Measurements from ENCODE around the gene RAMP3.
"Not testable (repeated sequence)": the region's sequence is repeated elsewhere in the genome, so short reads cannot be mapped to it uniquely, and the experiment has no call there.

The RAMP3 gene

DNA sequence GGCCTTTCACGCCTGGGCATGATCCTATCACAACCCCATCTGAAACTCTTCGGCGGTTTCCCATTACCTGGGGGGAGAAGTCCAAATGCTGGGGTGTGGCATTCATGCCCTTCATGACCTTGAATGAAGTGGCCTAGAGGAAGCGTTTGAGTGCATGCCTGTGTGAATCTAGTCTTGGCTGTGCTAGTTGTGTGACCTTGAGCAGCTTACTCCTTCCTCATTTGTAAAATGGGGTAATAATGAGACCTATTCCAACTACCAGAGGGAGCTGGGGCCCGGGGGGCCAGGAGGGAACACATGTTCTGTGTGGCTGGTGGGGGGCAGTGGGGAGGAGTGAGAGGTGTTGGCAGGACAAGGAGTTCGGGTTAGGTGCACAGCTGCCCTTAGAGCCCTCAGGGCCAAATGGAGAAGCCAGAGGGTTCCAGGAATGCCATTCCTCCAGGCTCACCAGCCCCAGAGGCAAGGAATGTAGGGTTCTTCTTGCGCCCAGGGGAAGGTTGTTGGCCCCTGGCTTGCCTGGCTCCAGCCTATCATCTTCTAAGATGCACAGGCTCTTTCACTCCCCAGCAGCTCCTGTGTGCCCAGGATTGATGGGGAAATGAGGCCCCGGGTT lies 24.8 kb upstream of the RAMP3 start:
- no peak for DNase-seq (ENCODE audit: low spot score)

DNA sequence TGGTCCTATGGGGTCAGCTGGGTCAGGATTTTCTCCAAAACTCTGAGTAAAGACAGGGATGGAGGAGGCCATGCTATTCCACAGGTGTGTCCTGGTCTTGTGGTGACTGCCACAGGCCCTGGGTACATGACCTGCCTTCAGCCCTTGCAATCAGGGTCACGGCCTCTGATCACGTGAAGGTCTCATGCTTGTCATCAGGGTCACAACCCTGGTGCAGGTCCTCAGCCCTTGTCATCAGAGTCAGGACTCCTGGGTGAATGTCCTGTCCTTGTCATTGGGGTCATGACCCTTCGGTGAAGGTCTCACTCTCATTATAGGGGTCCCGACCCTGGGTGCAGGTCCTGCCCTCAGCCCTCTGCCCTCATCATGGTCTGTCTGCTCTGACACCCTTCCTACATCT lies 24.2 kb upstream of the RAMP3 start:
- DNase-seq (ENCODE audit: low spot score): no peak

DNA sequence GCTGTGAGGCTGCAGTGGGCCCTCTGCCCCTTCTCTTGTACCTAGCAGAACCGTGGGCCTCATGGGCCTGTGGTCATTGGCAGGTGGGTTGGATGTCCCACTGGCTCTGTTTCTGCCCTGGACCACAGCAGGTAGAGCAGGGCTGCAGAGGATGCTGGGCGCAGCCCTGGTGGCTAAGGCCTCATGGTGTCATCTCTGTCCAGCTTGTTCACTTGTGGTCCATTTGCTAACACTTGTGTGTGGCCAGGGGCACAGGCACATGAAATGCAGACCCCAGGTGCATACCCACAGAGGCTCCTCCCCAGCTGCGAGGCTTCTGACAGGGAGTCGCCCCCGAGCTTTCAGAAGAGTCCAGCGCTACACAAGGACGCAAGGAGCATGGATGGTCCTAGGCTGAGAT lies 23.7 kb upstream of the RAMP3 start:
- DNase-seq (ENCODE audit: low spot score): no peak

- peak; percentile 72 for DNase-seq (ENCODE audit: low spot score)
Measured at GRCh38 chr7:45136106-45137060, 21.2 kb upstream of the RAMP3 start.

DNA sequence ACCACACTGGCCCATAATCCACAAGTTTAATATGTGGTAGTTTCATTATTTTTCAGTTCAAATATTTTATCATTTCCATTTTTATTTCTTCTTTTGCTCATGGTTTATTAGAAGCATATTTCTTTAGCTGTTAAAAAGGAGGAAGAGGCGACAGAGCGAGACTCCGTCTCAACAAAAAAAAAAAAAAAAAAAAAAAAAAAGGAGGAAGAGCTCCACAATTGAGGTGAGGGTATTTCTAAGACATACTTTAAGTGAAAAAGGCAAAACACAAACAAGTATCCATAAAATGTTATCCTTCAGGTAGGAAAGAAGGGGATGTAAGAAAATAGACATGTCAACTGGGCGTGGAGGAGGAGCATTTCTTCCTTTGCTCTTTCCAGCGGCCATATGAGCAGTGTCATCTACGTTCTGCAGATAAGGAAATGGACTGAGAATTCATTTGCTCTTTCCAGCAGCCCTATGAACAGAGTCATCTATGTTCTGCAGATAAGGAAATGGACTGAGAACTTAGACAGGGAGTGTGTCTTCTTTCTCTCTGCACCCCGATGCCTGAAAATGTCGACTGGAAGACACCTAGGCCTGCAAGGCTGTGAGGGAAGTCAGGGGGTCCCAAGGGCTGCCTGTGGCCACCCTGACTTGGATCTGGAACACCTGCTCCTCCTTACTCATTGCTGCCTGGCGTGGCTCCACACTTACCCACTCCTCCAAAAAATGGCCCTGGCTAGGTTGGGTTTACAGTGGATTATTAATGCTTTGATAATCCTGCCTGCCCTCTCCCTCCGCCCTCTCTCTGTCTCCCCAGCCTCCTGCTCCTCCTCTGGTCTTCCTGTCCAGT lies 18.9 kb upstream of the RAMP3 start:
- no peak for DNase-seq (ENCODE audit: low spot score)

DNA sequence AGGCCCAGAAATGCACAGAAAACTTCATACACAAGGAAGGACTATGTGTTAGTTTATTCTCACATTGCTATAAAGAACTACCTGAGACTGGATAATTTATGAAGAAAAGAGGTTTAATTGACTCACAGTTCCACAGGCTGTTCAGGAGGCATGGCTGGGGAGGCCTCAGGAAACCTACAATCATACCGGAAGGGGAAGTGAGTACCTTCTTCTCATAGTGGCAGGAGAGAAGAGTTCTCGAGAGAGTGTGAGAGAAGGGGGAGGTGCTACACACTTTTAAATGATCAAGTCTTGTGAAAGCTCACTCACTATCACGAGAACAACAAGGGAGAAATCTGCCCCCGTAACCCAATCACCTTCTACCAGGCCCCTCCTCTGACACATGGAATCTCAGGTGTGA lies 16.8 kb upstream of the RAMP3 start:
- DNase-seq (ENCODE audit: low spot score): no peak

- peak; percentile 22 for DNase-seq (ENCODE audit: low spot score)
Measured at GRCh38 chr7:45143616-45144015, 14.0 kb upstream of the RAMP3 start.

DNA sequence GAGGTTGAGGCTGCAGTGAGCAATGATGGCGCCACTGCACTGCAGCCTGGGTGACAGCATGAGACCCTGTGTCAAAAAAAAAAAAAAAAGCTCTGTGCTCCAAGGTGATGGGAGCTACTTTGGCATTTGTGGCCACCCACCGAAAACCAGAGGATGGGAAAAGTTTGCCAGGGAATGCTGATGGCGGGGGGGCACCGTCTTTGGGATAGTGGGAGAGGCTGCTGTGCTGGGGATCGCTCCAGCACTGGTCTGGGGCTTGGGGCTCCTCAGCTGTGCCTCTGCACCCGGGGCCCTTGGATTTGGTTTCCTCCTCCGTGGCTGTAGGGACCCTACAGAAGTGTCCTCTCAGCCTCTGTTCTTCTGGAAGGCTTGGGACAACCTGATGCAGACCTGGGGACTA lies 11.7 kb upstream of the RAMP3 start:
- no peak for DNase-seq (ENCODE audit: low spot score)

DNA sequence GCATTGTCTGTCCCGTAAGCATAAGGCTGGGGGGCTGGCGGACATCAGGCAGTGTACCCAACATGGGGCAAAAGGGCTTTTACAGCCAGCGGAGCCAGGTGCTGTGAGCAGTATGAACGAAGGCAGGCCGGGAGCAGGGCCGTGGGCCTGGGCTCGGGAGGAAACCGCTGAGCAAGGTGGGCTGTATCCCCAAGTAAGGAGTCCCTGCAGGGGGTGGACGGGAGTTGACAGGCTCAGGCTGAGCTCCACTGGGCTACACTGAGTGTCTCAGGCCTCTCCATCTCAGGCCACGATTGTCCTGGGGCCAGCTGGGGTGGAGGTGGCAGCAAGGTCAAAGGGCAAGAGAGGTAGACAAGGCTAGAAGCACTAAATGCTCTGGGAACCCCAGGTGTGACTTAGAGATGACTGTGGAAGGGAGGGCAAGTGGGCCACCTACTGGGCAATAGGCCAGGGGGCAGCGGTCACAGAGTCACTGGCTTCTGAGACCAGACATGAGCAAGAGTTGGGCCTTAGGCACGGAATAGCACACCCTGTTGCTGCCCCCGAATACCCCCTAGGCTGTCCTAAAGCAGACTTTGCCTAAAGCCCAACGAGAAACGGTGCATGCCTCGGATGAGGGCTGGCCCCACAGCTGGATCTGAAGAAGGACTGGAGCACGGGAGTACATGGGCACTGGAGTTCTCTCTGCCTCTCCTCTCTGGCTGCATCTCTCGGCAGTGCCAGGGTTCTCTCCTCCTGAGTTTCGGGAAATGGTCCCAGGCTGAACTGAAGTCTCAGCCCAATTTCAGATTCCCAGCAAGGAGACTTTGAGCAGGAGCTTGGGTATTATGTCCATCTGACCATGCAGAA lies 10.8 kb upstream of the RAMP3 start:
- DNase-seq (ENCODE audit: low spot score): no peak

GRCh38 chr7:45147858-45148652 lies 9.5 kb upstream of the RAMP3 start:
- DNase-seq (ENCODE audit: low spot score): no peak

- DNase-seq (ENCODE audit: low spot score): no peak
Measured at GRCh38 chr7:45148653-45148973, 9.0 kb upstream of the RAMP3 start.

DNA sequence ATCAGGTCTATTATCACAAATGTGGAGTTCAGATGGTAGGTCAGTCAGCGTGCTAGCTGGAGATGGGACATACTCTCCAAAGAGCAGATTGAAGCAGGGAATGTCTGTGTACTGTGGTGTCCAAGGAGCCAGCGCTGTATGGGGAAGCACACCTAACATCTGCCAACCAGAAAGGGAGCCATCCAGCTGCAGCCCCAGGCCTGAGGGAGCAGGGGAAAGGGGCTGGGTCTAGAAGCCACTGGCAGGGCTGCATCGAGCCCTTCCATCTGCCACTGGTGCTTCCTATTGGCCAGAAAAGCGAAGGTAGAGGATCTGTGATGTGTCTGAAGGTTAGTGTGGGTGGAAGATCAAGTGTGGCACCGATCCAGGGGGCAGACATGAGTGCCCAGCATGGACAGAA lies 8.0 kb upstream of the RAMP3 start:
- no peak for DNase-seq (ENCODE audit: low spot score)

DNA sequence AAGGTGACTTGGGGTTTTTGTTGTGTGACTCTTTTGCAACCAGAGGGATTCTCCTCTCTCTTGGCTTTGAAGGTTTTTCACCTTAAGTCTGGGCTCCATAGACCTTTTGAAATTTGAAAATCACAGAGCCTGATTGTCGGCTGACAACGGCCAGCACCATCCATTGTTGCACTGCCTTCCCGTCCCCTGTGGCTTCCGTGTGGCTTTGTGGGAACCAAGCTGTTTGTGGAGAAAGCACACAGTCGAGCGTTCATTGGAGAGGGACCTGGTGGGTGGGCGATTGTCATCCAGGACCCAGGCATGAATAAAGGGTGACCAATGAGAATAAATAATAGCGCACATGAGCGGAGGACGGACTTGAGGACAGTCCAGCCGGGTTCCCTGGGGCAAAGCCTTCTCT lies 7.4 kb upstream of the RAMP3 start:
- no peak for DNase-seq (ENCODE audit: low spot score)

- DNase-seq (ENCODE audit: low spot score): no peak
Measured at GRCh38 chr7:45151131-45151684, 6.4 kb upstream of the RAMP3 start.

DNA sequence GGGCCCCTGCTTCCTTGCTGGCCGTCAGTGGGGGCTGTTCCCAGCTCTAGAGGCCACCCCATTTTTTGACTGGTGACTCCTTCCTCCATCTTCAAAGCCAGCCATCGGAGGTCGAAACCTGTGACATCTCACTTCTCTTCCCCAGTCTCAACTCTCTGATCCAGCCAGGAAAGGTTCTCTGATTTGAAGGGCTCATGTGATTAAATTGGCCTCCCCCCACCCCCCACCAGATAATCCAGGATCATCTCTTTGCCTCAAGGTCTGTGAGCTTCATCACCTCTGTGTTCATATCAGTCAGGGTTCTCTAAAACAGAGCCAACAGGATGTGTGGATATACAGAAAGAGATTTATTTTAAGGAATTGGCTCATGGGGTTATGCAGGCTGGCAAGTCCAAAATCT lies 5.6 kb upstream of the RAMP3 start:
- no peak for DNase-seq (ENCODE audit: low spot score)

DNA sequence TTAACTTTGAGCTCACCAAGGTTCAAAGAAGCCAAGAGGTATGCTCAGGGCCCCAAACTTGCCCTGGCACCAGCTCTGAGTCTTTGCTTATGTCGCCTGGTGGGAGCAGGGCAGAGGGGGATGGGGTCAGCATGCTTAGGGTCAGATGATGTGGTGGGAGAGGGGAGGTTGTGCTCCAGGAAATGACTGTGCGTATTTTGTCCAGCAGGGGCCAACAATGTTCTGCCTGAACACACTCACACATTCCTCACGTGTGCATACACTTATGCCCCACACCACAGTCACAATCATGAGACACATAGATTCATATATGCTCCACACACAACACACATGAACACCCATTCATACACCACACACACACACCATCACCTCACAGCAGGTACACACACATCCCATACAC lies 4.4 kb upstream of the RAMP3 start:
- no peak for DNase-seq (ENCODE audit: low spot score)

DNA sequence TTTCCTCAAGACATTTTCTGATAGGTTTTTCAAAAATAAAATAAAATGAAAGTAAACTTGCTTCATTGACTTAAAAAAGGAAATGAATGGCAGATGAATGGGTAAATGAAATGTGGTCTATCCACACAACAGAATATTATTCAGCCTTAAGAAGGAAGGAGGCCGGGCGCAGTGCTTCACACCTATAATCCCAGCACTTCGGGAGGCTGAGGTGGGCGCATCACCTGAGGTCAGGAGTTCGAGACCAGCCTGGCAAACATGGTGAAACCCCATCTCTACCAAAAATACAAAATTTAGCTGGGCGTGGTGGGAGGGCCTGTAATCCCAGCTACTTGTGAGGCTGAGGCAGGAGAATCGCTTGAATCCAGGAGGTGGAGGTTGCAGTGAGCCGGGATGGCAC lies 3.7 kb upstream of the RAMP3 start:
- not testable (repeated sequence) for DNase-seq (ENCODE audit: low spot score)

DNA sequence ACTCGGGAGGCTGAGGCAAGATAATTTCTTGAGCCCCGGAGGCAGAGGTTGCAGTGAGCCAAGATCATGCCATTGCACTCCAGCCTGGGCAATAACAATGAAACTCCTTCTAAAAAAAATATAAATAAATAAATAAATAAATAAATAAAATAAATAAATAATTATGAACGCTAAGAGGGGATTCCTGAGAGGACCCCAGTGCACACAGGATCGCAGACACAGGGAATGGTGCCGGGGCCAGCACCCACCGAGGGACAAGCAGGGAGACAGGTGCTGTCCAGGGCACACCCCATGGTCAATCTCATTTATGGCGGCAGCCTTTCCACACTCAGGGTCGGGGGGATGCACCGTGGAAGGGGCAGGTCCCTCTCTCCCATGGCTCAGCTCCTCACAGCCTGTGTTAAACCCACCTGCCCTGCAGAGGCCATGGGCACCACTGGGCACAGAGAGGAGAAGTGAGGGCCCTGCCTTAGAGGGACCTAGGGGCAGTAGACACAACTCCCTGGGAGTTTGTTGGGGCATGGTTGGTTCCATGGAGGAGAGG lies 2.2 kb upstream of the RAMP3 start:
- no peak for DNase-seq (ENCODE audit: low spot score)

DNA sequence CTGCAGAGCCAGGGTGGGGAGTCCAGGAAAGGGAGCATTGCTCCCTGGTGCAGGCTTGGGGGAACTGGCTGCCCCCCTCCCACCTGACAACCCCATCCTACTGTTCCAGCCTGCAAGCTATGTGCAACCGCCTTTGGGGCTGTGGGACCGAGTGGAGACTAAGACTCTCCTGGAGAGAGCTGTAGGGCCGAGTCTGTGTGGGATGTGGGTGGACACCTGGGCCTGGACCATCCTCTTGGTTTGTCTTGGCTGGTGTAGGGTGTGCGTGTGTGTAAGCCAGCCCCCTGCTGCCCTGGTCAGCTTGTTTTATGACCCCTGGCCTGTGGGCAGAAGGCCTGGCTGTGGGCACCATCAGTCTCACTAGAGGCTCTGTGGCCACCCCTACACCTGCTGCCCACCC lies 1.6 kb upstream of the RAMP3 start:
- no peak for DNase-seq (ENCODE audit: low spot score)

DNA sequence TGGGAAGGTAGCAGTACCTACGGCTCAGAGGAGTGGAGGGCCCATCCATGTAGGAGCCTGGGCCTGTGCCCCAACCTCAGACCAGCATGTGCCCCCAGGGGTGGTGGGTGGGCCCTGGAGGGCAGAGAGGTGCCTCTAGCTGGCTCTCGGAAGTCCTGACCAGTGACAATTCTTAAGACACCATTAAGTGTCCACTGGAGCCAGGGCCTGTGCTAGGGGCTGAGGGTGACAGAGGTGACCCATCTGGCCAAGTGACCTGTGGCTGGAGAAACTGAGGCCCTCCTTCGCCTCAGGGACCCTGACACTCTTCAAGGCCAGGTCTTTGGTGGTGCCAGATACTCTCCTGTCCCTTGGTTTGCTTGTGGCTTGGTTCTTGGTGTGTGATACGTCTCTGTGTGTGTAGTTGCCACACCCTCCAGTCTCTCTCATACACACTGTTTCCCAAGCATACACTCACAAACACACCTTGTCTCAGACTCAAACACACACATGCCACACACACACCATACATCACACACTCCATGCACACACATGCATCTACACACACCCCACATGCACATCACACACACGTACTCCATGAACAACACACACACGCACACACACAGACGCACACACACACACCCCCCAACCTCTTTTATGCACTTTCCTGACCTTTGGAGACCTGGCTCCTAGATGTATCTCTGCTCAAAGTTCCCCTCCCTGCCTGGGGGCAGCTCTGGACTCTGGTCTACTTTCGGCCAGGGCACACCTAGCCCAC lies 897 bp upstream of the RAMP3 start:
- DNase-seq (ENCODE audit: low spot score): no peak

Data from kidney tubule cell (primary cell).